Gastrocnemius medialis (tissue), 4 donors: ENCODE measurements around the gene GDF11.

Experiments used
- CTCF ChIP-seq, 5 experiments: fragments of 450-650 bp in 3 of 5; fragments of 200-600 bp in 2 of 5; sonication (generic) in 2 of 5; IDR thresholded peaks in 4 of 5; conservative IDR thresholded peaks in 1 of 5; 1 replicate in 4 of 5; 2 replicates in 1 of 5; pipeline ENCODE4 v1.5.1; 2016 to 2019; ENCODE audit warnings: antibody characterized with exemption in 5 of 5, mild to moderate bottlenecking in 3 of 5, moderate library complexity in 3 of 5
- POLR2A ChIP-seq, 2 donors: fragments of 450-650 bp; IDR thresholded peaks; one replicate each; pipeline ENCODE4 v1.6.1; 2017; ENCODE audit warnings: antibody characterized with exemption in 2 of 2, mild to moderate bottlenecking in 2 of 2, moderate library complexity in 2 of 2

GRCh38 chr12:55797068-55797467 is 54.1 kb downstream of the GDF11 start:
- TF ChIP-seq POLR2A (IDR thresholded peaks at IDR 0.05) (no peak), CTCF (IDR thresholded peaks at IDR 0.05 in 4 of 5, conservative IDR thresholded peaks at IDR 0.05 in 1 of 5) (peak in 4 of 5 experiments; percentile 6 to 38 (median 22))
